GM19351 (cell line): ENCODE measurements around the gene SAP130.
"Not testable (repeated sequence)": the region's sequence is repeated elsewhere in the genome, so short reads cannot be mapped to it uniquely, and the experiment has no call there.

Experiments used
- ATAC-seq: cut with Tn5 transposase; IDR thresholded peaks from one replicate; pipeline ENCODE4 v1.9.1; 2021; ENCODE audit warnings: mild to moderate bottlenecking, moderate library complexity; ENCODE audit not compliant: unreplicated experiment

Gene SAP130

DNA sequence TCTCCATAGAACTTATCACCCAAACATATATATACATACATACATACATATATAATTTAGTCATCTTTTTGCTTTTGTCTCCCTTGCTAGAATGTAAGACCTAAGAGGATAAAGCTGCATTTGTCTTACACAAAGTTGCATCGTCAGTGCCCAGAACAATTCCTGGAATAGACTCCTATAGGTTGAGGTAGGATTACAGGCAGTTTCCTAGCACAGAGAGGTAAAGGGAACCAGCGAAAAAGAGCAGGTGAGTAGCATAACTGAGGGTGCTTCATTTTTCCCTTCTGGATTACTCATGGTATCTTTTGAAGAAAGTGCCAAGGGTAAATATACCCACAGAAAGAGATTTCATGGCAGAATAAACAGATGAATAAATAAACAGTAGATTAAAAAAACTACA, 74.0 kb downstream of the SAP130 start:
- ATAC-seq: no peak

DNA sequence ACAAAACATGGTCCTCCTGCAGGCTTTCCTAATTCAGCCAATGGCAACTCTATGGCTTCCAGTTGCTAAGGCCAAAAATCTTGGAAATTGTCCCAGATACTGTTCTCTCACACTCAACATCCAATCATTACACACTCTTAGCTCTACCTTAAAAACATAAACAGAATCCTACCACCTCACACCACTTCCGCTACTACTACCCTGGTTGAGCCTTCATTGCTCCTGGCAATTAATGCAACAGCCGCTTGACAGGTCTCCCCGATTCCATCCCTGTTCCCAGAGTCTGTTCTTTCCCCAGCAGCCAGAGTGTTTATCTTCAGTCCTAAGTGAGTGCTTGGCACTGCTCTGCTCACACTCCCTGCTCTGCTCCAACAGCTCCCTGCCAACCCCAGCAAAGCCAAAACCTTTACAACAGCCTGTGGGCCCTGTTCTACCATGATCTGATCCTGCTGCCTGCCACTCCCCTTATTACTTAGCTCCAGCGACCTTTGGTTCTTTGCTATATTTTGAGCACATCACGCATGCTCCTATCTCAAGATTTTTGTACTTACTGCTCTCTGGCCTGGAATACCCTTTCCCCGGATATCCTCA, 74.6 kb downstream of the SAP130 start:
- ATAC-seq: no peak

DNA sequence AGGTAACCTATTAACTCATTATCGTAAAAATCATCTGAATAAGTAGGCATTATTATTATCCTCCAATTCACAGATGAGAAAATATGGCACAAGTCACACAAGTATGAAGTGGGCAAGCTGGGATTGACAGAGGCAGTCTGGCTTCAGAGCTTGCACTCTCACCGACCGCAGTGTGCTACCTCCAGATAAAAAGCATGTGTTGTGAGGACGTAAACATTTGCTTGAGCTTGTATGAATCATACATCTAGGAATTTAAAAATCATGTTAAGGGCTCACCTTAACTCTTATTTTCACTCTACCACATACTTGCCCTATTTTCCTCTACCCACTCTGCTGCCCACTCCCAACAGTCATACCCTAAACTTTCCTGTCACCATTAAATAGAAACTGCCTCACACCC, 76.8 kb downstream of the SAP130 start:
- ATAC-seq: no peak

DNA sequence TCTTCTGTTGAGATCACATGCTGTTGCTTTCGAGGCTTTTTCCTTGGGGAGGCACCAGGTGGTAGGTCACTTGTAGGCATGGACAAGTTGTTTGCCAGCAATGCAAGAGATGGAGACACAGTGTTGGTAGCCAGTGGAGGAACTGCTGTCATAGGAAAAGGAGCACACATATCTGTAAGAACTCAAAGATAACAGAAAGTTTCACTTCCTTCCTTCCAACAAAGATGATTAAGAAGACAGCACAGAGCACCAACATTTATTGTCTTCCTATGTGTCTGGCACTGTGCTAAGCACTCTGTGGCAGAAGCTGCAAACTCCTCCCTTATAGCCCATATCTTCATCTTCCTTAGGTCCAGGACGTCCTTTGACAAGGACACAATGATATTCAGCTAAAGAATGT, 77.6 kb downstream of the SAP130 start:
- no peak for ATAC-seq

DNA sequence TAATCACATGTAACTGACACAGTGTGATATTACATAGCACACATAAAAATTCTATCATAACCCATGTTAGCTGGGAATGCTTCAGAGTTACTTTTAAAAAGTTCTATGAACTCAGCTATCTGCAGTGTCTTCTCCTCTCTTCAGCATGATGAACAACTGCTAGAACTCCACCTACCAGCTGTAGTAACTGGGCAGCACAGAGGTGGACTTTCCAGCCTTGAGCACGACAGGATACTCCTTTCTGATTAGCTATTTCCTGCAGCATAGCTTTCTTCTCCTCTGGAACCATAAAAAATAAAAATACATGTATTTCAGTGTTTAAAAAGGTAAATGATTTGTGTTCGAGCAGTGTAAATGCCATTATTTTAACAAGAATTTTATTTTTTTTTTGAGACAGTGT, 82.6 kb downstream of the SAP130 start:
- no peak for ATAC-seq

DNA sequence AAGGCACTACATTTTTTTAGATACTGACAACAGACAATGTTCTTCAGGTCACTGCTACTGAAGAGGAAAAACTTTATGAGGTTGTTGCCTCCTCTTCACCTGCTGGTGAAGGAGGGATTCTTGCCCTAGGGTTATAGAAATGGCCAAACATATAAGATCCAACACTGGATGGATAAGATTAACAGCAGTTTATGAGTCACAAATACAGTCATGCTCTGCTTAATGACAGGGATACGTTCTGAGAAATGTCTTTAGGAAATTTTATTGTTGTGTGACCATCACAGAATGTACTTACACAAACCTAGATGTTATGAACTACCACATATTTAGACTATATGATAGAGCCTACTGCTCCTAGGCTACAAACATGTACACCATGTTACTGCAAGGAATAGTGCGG, 84.7 kb downstream of the SAP130 start:
- ATAC-seq: no peak

DNA sequence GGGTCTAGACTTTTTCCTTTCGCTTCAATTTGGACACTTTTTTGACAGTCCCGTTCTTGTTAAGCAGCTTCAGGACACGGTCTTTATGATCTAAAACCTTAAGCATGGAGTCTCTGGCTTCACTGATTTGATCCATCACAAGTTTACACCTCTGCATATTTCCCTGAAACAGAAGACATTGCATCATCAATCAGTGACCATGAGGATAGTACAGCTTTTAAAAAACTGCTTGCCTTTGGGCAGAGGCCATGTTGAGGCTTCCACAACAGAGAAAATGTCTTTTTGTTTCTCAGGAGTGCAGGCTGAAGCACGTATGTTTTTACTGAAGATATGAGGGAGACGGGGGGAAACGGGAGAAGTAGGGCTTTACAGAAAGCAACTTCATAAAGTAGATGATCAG, 85.9 kb downstream of the SAP130 start:
- ATAC-seq: no peak

DNA sequence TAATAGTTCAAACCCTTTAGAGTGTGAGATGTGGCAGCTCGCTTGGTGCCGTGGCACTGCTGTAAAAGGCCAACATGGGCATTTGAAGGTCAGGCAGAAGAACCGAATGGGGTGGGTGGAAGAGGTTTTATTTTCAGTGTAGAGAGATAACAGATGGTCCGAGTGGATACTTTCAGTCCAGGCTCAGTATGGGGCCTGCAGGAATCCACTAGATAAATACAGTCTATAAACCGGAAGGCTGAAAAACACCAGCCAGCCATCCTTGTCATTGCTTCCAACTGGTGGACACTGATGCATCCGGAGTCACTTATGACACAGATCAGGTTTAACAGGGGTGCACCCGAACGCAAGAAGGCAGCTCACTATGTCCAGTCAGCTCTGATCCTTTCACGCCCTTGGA, 86.4 kb downstream of the SAP130 start:
- ATAC-seq: no peak

DNA sequence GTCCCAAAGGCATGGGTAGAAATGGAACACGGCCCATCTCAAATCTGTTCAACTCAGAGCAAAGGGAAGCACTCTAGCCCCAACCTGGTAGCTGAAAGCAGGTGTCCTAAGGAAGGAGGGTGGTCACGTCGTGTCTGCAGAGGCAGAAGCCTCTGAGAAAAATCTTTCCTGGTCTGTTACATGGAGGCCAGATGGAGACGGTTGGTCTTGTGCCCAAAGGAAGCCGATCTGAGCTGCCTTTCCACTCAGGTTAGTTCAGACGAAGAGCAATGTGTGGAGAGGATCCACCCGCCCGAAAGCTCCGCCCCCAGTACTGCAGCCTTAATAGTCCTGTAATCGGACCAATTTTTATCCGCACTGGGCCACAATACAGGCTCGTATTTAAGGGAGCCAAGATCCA, 87.2 kb downstream of the SAP130 start:
- ATAC-seq: no peak

DNA sequence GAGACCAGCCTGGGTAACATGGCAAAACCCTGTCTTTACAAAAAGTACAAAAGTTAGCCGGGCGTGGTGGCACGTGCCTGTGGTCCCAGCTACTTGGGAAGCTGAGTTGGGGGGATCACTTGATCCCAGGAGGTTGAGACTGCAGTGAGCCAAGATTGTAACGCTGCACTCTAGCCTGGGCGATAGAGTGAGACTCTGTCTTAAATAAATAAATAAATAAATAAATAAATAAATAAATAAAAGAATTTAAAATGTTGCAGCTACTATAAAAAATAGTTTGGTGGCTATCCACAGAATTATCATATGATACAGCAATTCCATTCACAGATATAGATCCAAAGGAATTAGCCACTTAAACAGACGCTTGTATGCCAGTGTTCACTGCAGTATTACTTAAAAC, 92.5 kb downstream of the SAP130 start:
- no peak for ATAC-seq

DNA sequence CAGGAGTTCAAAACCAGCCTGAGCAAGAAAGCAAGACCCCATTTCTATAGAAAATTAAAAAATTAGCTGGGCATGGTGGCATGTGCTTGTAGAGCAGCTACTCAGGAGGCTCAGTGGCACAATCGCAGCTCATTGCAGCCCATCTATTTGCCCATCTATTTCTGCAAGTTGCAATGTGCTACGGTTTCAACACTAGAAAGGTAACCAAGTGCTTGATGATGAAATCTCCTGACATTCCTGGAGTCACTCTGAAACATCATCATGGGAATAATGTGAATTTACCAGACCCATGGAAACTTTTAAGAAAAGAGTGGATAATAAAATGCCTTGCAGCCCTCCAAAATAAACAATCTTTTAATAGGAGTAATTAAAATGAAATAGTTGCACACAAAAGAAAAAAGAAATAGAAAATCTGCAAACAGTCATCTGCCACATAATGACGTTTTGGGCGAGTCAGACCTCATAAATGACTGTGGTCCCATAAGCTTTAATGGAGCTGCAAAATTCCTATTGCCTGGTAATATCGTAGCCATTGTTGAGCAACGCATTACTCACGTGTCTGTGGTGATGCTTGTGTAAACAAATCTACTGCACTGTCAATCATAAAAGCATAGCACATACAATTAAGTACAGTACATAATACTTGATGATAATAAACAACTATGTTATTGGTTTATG, 95.5 kb downstream of the SAP130 start:
- no peak for ATAC-seq

DNA sequence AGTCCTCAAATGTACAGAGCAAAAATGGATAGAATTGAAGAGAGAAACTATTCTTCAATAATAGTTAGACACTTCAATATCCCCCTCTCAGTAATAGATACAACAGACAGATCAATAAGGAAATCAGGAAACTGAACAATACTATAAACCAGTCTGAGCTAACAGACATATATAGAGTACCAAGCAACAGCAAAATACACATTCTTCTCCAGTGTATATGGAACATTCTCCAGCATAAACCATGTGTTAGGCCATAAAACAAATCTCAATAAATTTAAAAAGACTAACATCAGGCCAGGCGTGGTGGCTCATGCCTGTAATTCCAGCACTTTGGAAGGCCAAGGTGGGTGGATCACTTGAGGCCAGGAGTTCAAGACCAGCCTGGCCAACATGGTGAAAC, 98.4 kb downstream of the SAP130 start:
- no peak for ATAC-seq

DNA sequence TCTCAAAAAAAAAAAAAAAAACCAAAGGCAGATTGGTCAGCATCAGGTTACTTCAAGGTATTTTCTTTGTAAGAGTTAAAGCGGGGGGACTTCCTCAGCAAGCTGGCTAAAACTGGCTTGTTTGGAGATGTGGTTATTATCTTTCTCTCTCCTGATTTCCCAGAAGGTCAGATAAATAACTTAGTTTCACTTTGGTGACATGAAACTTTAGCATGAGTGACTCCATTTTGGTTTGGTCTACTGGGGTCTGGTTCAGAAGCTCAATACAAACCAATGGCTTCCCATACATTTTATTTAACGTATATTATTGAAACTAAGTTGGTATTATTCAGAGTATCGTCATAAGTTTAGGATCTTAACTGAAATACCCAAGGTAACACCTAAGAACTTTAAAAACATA, 100.5 kb downstream of the SAP130 start:
- no peak for ATAC-seq

DNA sequence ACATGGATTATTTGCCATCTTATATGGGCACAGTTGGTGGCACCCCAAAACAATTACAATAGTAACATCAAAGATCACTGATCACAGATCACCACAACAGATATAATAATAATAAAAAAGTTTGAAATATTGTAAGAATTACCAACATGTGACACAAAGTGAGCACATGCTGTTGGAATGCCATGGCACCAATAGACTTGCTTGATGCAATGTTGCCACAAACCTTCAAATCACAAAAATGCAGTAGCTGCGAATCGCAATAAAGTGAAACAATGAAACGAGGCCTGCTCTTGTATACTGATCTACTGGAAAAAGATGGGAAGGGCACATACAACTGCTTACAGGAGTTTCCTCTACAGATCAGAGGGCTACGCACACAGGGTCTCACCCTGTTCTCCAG, 109.9 kb downstream of the SAP130 start:
- no peak for ATAC-seq

DNA sequence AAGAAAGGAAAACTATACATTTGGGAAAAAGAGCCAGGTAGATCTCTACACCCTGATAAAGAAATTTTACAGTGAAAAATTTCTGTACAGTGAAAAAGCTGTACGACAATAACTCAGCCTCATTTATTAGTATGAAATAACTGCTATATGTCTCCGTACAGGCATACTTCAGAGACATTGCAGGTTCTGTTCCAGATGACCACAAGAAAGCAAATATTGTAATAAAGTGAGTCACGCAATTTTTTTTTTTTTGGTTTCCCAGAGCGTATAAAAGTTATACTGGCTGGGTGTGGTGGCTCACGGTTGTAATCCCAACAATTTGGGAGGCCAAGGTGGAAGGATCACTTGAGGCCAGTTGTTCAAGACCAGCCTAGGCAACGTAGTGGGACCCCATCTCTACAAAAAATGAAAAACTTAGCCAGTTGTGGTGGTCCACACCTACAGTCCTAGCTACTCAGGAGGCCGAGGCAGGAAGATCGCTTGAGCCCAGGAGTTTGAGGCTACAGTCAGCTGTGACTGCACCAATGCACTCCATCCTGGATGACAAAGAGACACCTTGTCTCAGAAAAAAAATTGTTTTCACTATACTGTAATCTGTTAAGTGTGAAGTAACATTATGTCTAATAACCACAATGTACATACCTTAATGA, 113.9 kb downstream of the SAP130 start:
- ATAC-seq: no peak

DNA sequence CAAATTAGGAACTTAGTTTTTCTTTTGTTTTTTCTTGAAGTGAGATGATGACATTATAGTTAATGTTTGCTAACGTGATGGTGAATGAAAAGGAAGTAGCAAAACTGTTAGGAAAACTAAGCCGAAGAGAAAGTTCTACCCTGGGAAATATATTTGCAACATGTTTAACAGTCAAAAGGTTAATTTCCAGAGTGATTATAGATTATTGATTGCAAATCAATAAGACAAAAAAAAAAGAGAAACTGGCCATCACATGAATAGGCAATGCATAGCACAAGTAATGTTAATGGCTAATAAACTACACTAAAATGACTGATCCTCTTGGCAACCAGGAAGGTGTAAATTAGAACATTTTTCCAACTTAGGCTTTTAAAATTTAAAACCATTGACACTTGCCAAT, 116.1 kb downstream of the SAP130 start:
- ATAC-seq: no peak

DNA sequence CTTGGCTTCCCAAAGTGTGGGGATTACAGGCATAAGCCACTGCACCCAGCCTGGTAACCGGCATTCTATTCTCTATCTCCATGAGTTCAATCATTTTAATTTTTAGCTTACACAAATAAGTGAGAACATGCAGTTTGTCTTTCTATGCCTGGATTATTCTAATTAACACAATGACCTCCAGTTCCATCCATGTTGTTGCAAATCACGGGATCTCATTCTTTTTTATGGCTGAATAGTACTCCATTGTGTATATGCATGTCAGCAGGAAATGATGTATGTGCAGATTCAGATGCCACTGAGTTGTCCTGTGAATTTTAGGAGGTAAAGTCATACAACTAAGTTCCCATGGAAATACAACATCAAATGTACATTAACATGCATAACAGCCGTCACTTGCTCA, 117.4 kb downstream of the SAP130 start:
- ATAC-seq: no peak

DNA sequence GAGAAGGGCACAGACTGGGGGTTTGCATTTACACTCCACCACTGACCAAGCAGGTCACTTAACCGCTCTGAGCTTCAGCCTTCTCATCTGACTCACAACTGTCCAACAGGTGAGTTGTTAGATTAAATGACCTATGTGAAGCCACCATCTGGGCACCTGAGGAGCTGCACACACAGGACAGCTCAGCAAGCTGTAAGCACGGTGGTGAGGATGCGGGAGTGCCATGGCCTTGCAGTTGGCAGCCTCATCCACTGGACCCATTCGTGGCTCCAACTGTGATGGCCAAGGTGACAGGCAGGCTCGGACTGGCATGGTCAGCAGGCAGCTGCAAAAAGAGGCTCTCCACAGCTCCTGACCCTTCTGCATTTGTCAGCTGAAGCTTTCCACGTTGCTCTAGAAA, 118.8 kb downstream of the SAP130 start:
- ATAC-seq: no peak

DNA sequence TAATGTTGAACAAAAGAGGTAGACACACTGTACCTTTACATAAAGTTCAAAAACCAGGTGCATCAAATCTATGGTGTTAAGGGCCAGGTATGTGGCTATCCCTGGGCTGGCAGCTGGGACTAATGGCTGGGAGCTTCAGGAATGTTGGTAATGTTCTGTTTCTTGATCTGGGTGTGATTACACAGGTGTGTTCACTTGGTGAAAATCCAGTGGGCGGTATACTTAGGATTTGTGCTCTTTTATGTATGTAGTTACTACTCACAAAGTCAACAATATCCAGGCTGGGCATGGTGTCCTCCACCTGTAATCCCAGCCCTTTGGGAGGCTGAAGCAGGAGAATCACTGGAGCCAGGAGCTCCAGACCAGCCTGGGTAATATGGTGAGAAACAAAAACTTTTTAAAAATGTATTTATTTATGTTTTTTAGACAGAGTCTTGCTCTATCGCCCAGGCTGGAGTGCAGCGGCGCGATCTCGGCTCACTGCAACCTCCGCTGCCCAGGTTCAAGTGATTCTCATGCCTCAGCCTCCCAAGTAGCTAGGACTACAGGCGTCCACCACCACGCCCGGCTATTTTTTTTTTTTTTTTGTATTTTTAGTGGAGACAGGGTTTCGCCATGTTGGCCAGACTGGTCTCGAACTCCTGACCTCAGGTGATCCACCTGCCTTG, 120.0 kb downstream of the SAP130 start:
- not testable (repeated sequence) for ATAC-seq

DNA sequence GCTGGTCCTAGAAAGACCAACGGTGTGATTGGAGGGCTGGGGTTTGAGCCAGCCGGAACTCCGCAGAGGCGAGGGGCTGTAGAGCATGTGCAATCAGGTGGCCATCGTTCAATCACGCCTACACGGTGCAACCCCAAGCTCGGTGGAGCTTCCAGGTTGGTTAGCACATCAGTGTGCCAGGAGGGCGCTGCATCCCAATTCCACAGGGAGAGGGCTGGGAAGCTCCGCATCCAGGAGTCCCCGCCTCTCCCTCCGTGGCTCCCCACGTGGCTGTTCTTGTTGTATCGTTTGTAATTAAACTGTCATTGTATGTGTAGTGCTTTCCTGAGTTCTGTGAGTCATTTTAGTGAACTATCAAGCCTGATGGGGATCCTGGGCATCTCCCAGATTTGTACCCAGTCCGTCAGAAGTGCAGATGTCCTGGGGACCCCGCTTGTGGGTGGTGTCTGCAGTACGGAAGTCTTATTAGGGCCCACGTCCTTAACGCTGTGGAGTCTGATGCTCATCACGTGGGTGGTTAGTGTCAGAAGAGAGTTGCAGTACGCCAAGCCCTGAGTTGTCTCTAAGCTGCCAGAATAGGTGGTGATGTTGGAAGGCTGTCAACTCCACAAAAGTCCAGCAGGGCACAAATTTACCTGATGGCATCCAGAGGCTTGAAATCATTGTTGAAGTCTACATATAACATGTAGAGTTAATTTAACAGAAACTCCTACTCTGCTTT, 121.5 kb downstream of the SAP130 start:
- no peak for ATAC-seq

DNA sequence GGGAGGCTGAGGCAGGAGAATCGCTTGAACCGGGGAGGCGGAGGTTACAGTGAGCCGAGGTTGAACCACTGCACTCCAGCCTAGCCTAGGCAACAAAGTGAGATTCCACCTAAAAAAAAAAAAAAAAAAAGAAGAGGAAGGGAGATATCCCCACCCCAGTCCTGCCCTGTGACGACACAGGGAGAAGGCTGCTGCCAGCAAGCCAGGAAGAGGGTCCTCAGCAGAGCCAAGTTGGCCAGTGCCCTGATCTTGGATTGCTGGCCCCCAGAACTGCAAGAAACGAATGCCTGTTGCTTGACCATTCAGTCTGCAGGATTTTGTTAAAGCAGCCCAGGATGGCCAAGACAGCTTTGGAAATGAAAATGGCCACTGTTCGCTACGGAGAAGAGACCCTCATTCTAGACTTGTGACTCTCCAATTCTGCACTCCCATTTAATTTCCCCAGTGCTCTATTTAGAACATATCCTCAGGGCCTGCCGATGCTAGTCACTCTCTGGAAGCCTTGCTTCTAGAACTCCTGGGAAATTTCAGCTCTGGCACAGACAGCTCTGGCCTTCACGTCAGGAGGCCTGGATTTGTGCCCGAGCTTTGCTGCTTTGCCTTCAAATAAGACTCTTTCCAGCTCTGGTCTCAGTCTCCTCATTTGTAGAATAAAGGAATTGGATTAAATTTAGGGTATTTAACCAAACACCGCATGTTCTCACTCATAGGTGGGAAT, 126.4 kb downstream of the SAP130 start:
- ATAC-seq: no peak
